HL-60 (cell line): ENCODE measurements around the gene PTPN23.

ENCODE experiments used
- DNase-seq, 2 experiments: peaks; one replicate each; pipeline ENCODE4 v3.0.0-alpha.2; 2010 to 2020; ENCODE audit warnings: low read depth in 1 of 2, low spot score in 1 of 2
- H3K27ac ChIP-seq: fragments of 250-450 bp; sonication (Bioruptor Pico); replicated peaks from 2 replicates; pipeline ENCODE4 v1.5.1; 2020; ENCODE audit warnings: mild to moderate bottlenecking, moderate library complexity
- H3K27me3 ChIP-seq: fragments of 250-450 bp; sonication (Bioruptor Pico); 2 replicates; pipeline ENCODE4 v1.5.1; 2021; ENCODE audit warnings: mild to moderate bottlenecking, moderate library complexity; ENCODE audit not compliant: insufficient read depth, poor library complexity, severe bottlenecking
- H3K4me3 ChIP-seq: replicated peaks from 2 replicates; pipeline ENCODE4 v1.5.1; 2011; ENCODE audit warnings: mild to moderate bottlenecking, control low read depth, low read length; ENCODE audit not compliant: insufficient read depth
- CTCF ChIP-seq: IDR thresholded peaks from one replicate; pipeline ENCODE4 v1.5.1; 2011; ENCODE audit warnings: low read length, control low read depth, inconsistent platforms; ENCODE audit not compliant: insufficient read depth
- GABPA ChIP-seq: IDR thresholded peaks from 2 replicates; pipeline ENCODE4 v1.6.1; 2012; ENCODE audit warnings: low read depth
- POLR2AphosphoS5 ChIP-seq: IDR thresholded peaks from 2 replicates; pipeline ENCODE4 v1.6.1; 2012; ENCODE audit warnings: low read depth
- REST ChIP-seq: IDR thresholded peaks from 2 replicates; pipeline ENCODE4 v1.6.1; 2012; ENCODE audit warnings: low read depth; ENCODE audit not compliant: insufficient replicate concordance
- SPI1 ChIP-seq: IDR thresholded peaks from 2 replicates; pipeline ENCODE4 v1.6.1; 2012; ENCODE audit warnings: low read depth, mild to moderate bottlenecking, borderline replicate concordance

PTPN23 gene

GRCh38 chr3:47381317-47382157 lies 716 bp downstream of the PTPN23 start:
- TF ChIP-seq GABPA (0 out of 2 replicates have a peak, but pooled peaks have one; percentile 4), SPI1 (peak; percentile 93), POLR2AphosphoS5 (peak; percentile 5; the same call in 1 of the 2 replicates), CTCF (no peak), REST (no peak)
- peak; percentile 85 to 88 for DNase-seq
- peak overlapping the region; percentile 74 for H3K27ac ChIP-seq
- no peaks in the 10 kb centered on the region for H3K27me3 ChIP-seq
- peak overlapping the region; percentile 87 for H3K4me3 ChIP-seq

GRCh38 chr3:47384425-47384824 lies 3.6 kb downstream of the PTPN23 start:
- H3K27ac ChIP-seq, result no peak overlapping the region
- no peak for DNase-seq
- no peak overlapping the region for H3K4me3 ChIP-seq
- TF ChIP-seq GABPA (no peak), SPI1 (no peak), CTCF (no peak), REST (no peak), POLR2AphosphoS5 (no peak)
- no peaks in the 10 kb centered on the region for H3K27me3 ChIP-seq

GRCh38 chr3:47385007-47385406 lies 4.2 kb downstream of the PTPN23 start:
- Histone ChIP-seq H3K27ac (no peak overlapping the region), H3K27me3 (no peaks in the 10 kb centered on the region), H3K4me3 (no peak overlapping the region)
- TF ChIP-seq POLR2AphosphoS5 (no peak), GABPA (no peak), SPI1 (no peak), CTCF (no peak), REST (no peak)
- no peak for DNase-seq
